Neural progenitor cell (in vitro differentiated cells): ENCODE results near the gene FGD6. TPM values are rescaled to one million over a fixed set of nuclear protein-coding genes. Genes with fewer than 3 reads are reported as not detected.

Source experiments
- DNase-seq: peaks from one replicate; pipeline ENCODE4 v3.0.0-alpha.2; 2016; ENCODE audit warnings: low spot score
- H2AFZ ChIP-seq: fragments of 200-600 bp; sonication (generic); replicated peaks from 2 replicates; pipeline ENCODE4 v1.6.1; 2016; ENCODE audit warnings: antibody characterized with exemption
- H3F3A ChIP-seq: fragments of 200-600 bp; sonication (generic); 2 replicates; pipeline ENCODE4 v1.6.1; 2016; ENCODE audit warnings: antibody characterized with exemption, low read depth
- H3K27ac ChIP-seq: fragments of 200-600 bp; sonication (generic); 2 replicates; pipeline ENCODE4 v1.5.1; 2016; ENCODE audit warnings: mild to moderate bottlenecking
- H3K27me3 ChIP-seq: fragments of 200-600 bp; sonication (generic); 2 replicates; pipeline ENCODE4 v1.6.1; 2016; ENCODE audit warnings: mild to moderate bottlenecking, moderate library complexity
- H3K36me3 ChIP-seq: fragments of 200-600 bp; sonication (generic); 2 replicates; pipeline ENCODE4 v1.5.1; 2016
- H3K4me1 ChIP-seq: fragments of 200-600 bp; sonication (generic); 2 replicates; pipeline ENCODE4 v1.6.1; 2016; ENCODE audit warnings: mixed run types
- H3K4me2 ChIP-seq: fragments of 200-600 bp; sonication (generic); 2 replicates; pipeline ENCODE4 v1.6.1; 2016
- H3K4me3 ChIP-seq: fragments of 200-600 bp; sonication (generic); 2 replicates; pipeline ENCODE4 v1.5.1; 2016
- H3K79me2 ChIP-seq: fragments of 200-600 bp; sonication (generic); 2 replicates; pipeline ENCODE4 v1.6.1; 2016; ENCODE audit warnings: low read depth
- H3K9ac ChIP-seq: fragments of 200-600 bp; sonication (generic); 2 replicates; pipeline ENCODE4 v1.6.1; 2016
- H3K9me3 ChIP-seq: fragments of 200-600 bp; sonication (generic); 2 replicates; pipeline ENCODE4 v1.5.1; 2016; ENCODE audit warnings: low read depth
- H4K20me1 ChIP-seq: fragments of 200-600 bp; sonication (generic); 2 replicates; pipeline ENCODE4 v1.6.1; 2016; ENCODE audit warnings: low read depth
- H3K27ac Mint-ChIP-seq: 3 replicates; pipeline ENCODE4 v1.8.0; 2021; ENCODE audit warnings: mixed read lengths
- H3K27me3 Mint-ChIP-seq: 2 replicates; pipeline ENCODE4 v1.8.0; 2022; ENCODE audit warnings: low read depth, mild to moderate bottlenecking, inconsistent platforms, moderate library complexity, mixed read lengths; ENCODE audit not compliant: insufficient read depth
- H3K36me3 Mint-ChIP-seq: 3 replicates; pipeline ENCODE4 v1.8.0; 2021; ENCODE audit warnings: mixed read lengths
- H3K4me1 Mint-ChIP-seq: 3 replicates; pipeline ENCODE4 v1.8.0; 2021; ENCODE audit warnings: mixed read lengths
- H3K4me3 Mint-ChIP-seq: 3 replicates; pipeline ENCODE4 v1.8.0; 2021; ENCODE audit warnings: mild to moderate bottlenecking, moderate library complexity, mixed read lengths
- H3K9me3 Mint-ChIP-seq: 3 replicates; pipeline ENCODE4 v1.8.0; 2020; ENCODE audit warnings: mixed read lengths
- CTCF ChIP-seq: fragments of 200-600 bp; sonication (generic); IDR thresholded peaks from 2 replicates; pipeline ENCODE4 v1.5.1; 2017; ENCODE audit warnings: antibody characterized with exemption, mild to moderate bottlenecking
- EZH2 ChIP-seq: fragments of 200-600 bp; sonication (generic); IDR thresholded peaks from 2 replicates; pipeline ENCODE4 v1.6.1; 2017; ENCODE audit warnings: antibody characterized with exemption, mild to moderate bottlenecking, moderate library complexity
- EZH2phosphoT487 ChIP-seq: fragments of 200-600 bp; sonication (generic); IDR thresholded peaks from 2 replicates; pipeline ENCODE4 v1.6.1; 2017; ENCODE audit warnings: antibody characterized with exemption
- total RNA-seq: library from RNA; depleted of rRNA; stranded (reverse); fragments of >200 nt; gene quantifications from 2 replicates; pipeline ENCODE4 v1.2.3, GENCODE V29; 2015; ENCODE audit warnings: low replicate concordance

The FGD6 gene
- total RNA-seq, 1 donor from 2014 or later, result 32.0 TPM

DNA sequence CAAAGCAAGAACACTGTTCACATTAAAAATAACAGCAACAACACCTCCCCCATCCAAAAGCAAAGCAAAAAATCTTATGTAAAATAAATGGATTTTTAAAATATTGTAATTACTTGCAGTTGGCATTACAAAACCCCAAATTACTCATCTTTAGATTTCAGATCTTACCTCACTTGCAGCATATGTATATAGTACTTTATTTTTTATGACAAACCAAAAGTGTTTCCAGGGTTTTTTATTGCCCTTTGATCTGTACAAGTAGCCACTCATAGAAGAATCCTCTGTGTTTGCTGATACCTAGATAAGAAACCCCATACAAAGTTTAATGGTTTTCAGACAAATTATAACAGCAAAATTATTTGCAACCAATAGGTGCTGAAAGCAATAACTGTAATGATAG is 131.7 kb downstream of the FGD6 start:
- Mint-ChIP-seq H3K4me1 (peaks cover 40% of the 10 kb centered on the region), H3K27ac (no peak overlapping the region), H3K27me3 (no peaks in the 10 kb centered on the region), H3K36me3 (peaks cover 29% of the 10 kb centered on the region), H3K4me3 (peak overlapping the region; percentile 46), H3K9me3 (no peaks in the 10 kb centered on the region)
- Histone ChIP-seq H3F3A (peaks cover 24% of the 10 kb centered on the region), H3K9ac (no peak overlapping the region), H3K4me3 (no peak overlapping the region), H3K27me3 (no peaks in the 10 kb centered on the region), H3K27ac (peak overlapping the region; percentile 33), H3K79me2 (no peaks in the 10 kb centered on the region), H3K9me3 (no peaks in the 10 kb centered on the region), H2AFZ (no peak overlapping the region), H3K4me1 (peaks cover 25% of the 10 kb centered on the region), H3K4me2 (no peak overlapping the region), H3K36me3 (no peaks in the 10 kb centered on the region), H4K20me1 (no peaks in the 10 kb centered on the region)
- TF ChIP-seq CTCF, result no peak
- no peak for TF ChIP-seq EZH2
- TF ChIP-seq EZH2phosphoT487, result no peak
- no peak for DNase-seq

DNA sequence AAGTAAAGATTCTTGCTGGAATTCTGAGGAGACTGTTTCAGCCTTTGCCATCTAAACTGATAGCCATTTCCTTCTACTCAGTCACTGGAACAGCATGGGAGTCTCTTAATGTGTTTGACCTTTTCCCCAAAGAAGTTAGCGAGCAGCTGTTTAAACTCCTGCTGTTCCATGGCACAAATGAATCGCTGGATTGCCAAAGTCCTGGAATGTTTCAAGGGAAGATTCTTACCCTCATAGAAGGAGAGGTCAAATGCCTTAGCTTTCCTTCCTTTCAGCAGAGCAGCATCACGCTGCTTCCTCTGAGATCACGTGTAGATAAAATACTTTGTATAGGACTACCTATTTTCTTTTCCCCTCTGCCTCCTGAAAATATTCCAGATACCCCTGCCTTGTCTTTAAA is 133.3 kb downstream of the FGD6 start:
- no peaks in the 10 kb centered on the region for H3K79me2 ChIP-seq
- H3F3A ChIP-seq, result peaks cover 24% of the 10 kb centered on the region
- Mint-ChIP-seq H3K27ac (peak overlapping the region; percentile 87), H3K36me3 (peaks cover 14% of the 10 kb centered on the region), H3K9me3 (no peaks in the 10 kb centered on the region), H3K4me1 (peaks cover 34% of the 10 kb centered on the region), H3K27me3 (no peaks in the 10 kb centered on the region), H3K4me3 (peak overlapping the region; percentile 58)
- peak overlapping the region; percentile 33 for H3K9ac ChIP-seq
- peak overlapping the region; percentile 76 for H3K4me2 ChIP-seq
- peaks cover 25% of the 10 kb centered on the region for H3K4me1 ChIP-seq
- H4K20me1 ChIP-seq, result no peaks in the 10 kb centered on the region
- H3K4me3 ChIP-seq, result peak overlapping the region; percentile 21
- peak; percentile 86 for DNase-seq
- H3K27ac ChIP-seq, result peak overlapping the region; percentile 98
- H2AFZ ChIP-seq, result no peak overlapping the region
- no peaks in the 10 kb centered on the region for H3K36me3 ChIP-seq
- no peak for TF ChIP-seq EZH2phosphoT487
- no peaks in the 10 kb centered on the region for H3K27me3 ChIP-seq
- H3K9me3 ChIP-seq, result no peaks in the 10 kb centered on the region

DNA sequence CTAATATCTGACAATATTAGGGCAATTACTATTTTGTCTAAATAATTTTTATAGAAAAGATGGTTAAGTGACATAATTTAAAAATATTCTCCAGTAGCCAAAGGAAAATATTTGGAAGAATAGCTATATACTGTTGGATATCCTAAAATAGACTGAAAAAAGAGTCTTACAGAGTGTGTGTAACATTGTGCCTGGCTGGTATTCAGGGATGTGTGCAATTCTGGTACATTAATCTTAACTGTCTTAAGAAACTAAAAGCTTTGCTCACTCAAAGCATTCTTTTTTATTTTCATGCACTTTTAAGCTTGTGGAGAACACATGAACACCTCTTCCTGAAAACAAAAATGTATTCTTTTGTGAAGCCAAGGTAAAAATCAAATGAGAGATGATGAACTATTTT is 133.8 kb downstream of the FGD6 start:
- Mint-ChIP-seq H3K4me1 (peaks cover 34% of the 10 kb centered on the region), H3K36me3 (peaks cover 9% of the 10 kb centered on the region), H3K9me3 (no peaks in the 10 kb centered on the region), H3K27me3 (no peaks in the 10 kb centered on the region), H3K4me3 (peak overlapping the region; percentile 58), H3K27ac (peak overlapping the region; percentile 87)
- no peaks in the 10 kb centered on the region for H3K36me3 ChIP-seq
- no peaks in the 10 kb centered on the region for H3K9me3 ChIP-seq
- DNase-seq, result no peak
- H3K4me3 ChIP-seq, result peak overlapping the region; percentile 21
- peak overlapping the region; percentile 76 for H3K4me2 ChIP-seq
- H2AFZ ChIP-seq, result no peak overlapping the region
- H4K20me1 ChIP-seq, result no peaks in the 10 kb centered on the region
- peak overlapping the region; percentile 90 for H3K27ac ChIP-seq
- peaks cover 25% of the 10 kb centered on the region for H3K4me1 ChIP-seq
- H3K79me2 ChIP-seq, result no peaks in the 10 kb centered on the region
- peaks cover 24% of the 10 kb centered on the region for H3F3A ChIP-seq
- TF ChIP-seq EZH2phosphoT487 (no peak), CTCF (no peak), EZH2 (no peak)
- no peaks in the 10 kb centered on the region for H3K27me3 ChIP-seq
- H3K9ac ChIP-seq, result no peak overlapping the region

GRCh38 chr12:95077341-95077740 is 139.9 kb downstream of the FGD6 start:
- H3K36me3 ChIP-seq, result no peaks in the 10 kb centered on the region
- Mint-ChIP-seq H3K9me3 (no peaks in the 10 kb centered on the region), H3K4me1 (peaks cover 10% of the 10 kb centered on the region), H3K27me3 (peaks cover 3% of the 10 kb centered on the region), H3K36me3 (peaks cover 2% of the 10 kb centered on the region), H3K27ac (no peak overlapping the region), H3K4me3 (no peak overlapping the region)
- H2AFZ ChIP-seq, result no peak overlapping the region
- H3K4me2 ChIP-seq, result no peak overlapping the region
- no peaks in the 10 kb centered on the region for H4K20me1 ChIP-seq
- H3K4me1 ChIP-seq, result no peaks in the 10 kb centered on the region
- H3K27ac ChIP-seq, result no peak overlapping the region
- H3K4me3 ChIP-seq, result no peak overlapping the region
- H3F3A ChIP-seq, result peaks cover 19% of the 10 kb centered on the region
- peaks cover 5% of the 10 kb centered on the region for H3K79me2 ChIP-seq
- no peaks in the 10 kb centered on the region for H3K9me3 ChIP-seq
- TF ChIP-seq EZH2phosphoT487 (no peak), CTCF (no peak), EZH2 (no peak)
- no peaks in the 10 kb centered on the region for H3K27me3 ChIP-seq
- DNase-seq, result no peak
- H3K9ac ChIP-seq, result no peak overlapping the region
